Activated CD8-positive, alpha-beta memory T cell treated with anti-CD3 and anti-CD28 coated beads, Interleukin-2, amount 50 U/mL, for 1 hour (primary cell): Measurements from ENCODE around the gene FLVCR2.

ENCODE experiments used
- DNase-seq: peaks from one replicate; pipeline ENCODE4 v3.0.0-alpha.2; 2020; ENCODE audit errors: extremely low read depth

The FLVCR2 gene

GRCh38 chr14:75630695-75631452 lies 52.5 kb downstream of the FLVCR2 start:
- no peak for DNase-seq

- no peak for DNase-seq
These were observed 53.0 kb downstream of the FLVCR2 start for GRCh38 chr14:75631453-75631831.

GRCh38 chr14:75634848-75635247 lies 56.4 kb downstream of the FLVCR2 start:
- no peak for DNase-seq

GRCh38 chr14:75636100-75636692 lies 57.8 kb downstream of the FLVCR2 start:
- no peak for DNase-seq

GRCh38 chr14:75640876-75641275 lies 62.5 kb downstream of the FLVCR2 start:
- DNase-seq: no peak

GRCh38 chr14:75643985-75644384 lies 65.6 kb downstream of the FLVCR2 start:
- no peak for DNase-seq

- no peak for DNase-seq
These were observed 66.6 kb downstream of the FLVCR2 start for GRCh38 chr14:75645056-75645455.

- no peak for DNase-seq
These were observed 68.3 kb downstream of the FLVCR2 start for GRCh38 chr14:75646762-75647161.

GRCh38 chr14:75647640-75648039 lies 69.2 kb downstream of the FLVCR2 start:
- no peak for DNase-seq

GRCh38 chr14:75648066-75648838 lies 69.8 kb downstream of the FLVCR2 start:
- no peak for DNase-seq

GRCh38 chr14:75649337-75649736 lies 70.9 kb downstream of the FLVCR2 start:
- no peak for DNase-seq

- DNase-seq: no peak
These were observed 71.4 kb downstream of the FLVCR2 start for GRCh38 chr14:75649773-75650172.

GRCh38 chr14:75650253-75651058 lies 72.0 kb downstream of the FLVCR2 start:
- DNase-seq: no peak

GRCh38 chr14:75653563-75653962 lies 75.1 kb downstream of the FLVCR2 start:
- no peak for DNase-seq

GRCh38 chr14:75654127-75654732 lies 75.8 kb downstream of the FLVCR2 start:
- DNase-seq: peak; percentile 45

- no peak for DNase-seq
These were observed 76.8 kb downstream of the FLVCR2 start for GRCh38 chr14:75655235-75655634.

GRCh38 chr14:75657331-75657730 lies 78.9 kb downstream of the FLVCR2 start:
- no peak for DNase-seq

GRCh38 chr14:75658957-75659356 lies 80.5 kb downstream of the FLVCR2 start:
- no peak for DNase-seq

GRCh38 chr14:75660238-75660629 lies 81.8 kb downstream of the FLVCR2 start:
- DNase-seq: no peak

- peak; percentile 94 for DNase-seq
These were observed 82.4 kb downstream of the FLVCR2 start, which contains the start of the genes ERG28 and TTLL5 for GRCh38 chr14:75660630-75661498. TSS of gene ERG28 (minus strand) at chr14:75660876. CDS start at chr14:75657502, 3,374 bp downstream. TSS of gene TTLL5 (plus strand) at chr14:75661246. CDS start at chr14:75663150, 1,904 bp downstream.

GRCh38 chr14:75661499-75661814 lies 83.0 kb downstream of the FLVCR2 start:
- DNase-seq: no peak
